Lung (tissue), 12 donors: ENCODE results near the gene KCP. TPM values are rescaled to one million over a fixed set of nuclear protein-coding genes. Genes with fewer than 3 reads are reported as not detected.

Experiments
- ATAC-seq: fragments of 200-7000 bp; cut with Tn5 transposase; one replicate; pipeline ENCODE4 v1.9.1; 2020; ENCODE audit warnings: moderate number of reproducible peaks; ENCODE audit not compliant: insufficient read depth, low FRiP score
- DNase-seq, 3 donors: peaks; one replicate each; pipeline ENCODE4 v3.0.0-alpha.2; 2013 to 2017
- H3K27ac ChIP-seq, 2 donors: one replicate each; pipeline ENCODE4 v1.5.1; 2013; ENCODE audit warnings: mild to moderate bottlenecking in 2 of 2, moderate library complexity in 2 of 2, control low read depth in 1 of 2, inconsistent platforms in 1 of 2, low read depth in 1 of 2, low read length in 1 of 2
- H3K27me3 ChIP-seq, 3 donors: one replicate each; pipeline ENCODE4 v1.5.1; 2013; ENCODE audit warnings: low read length in 2 of 3; ENCODE audit not compliant: control insufficient read depth in 3 of 3, insufficient read depth in 3 of 3
- H3K36me3 ChIP-seq, 4 donors: one replicate each; pipeline ENCODE4 v1.5.1; 2013; ENCODE audit warnings: low read length in 4 of 4, mild to moderate bottlenecking in 1 of 4, moderate library complexity in 1 of 4; ENCODE audit not compliant: control insufficient read depth in 4 of 4, insufficient read depth in 4 of 4
- H3K4me1 ChIP-seq, 5 donors: one replicate each; pipeline ENCODE4 v1.5.1; 2013; ENCODE audit warnings: low read length in 5 of 5, mild to moderate bottlenecking in 2 of 5, moderate library complexity in 1 of 5; ENCODE audit not compliant: control insufficient read depth in 5 of 5, insufficient read depth in 5 of 5
- H3K4me3 ChIP-seq: one replicate; pipeline ENCODE4 v1.5.1; 2013; ENCODE audit warnings: mild to moderate bottlenecking, control low read depth, moderate library complexity
- H3K9ac ChIP-seq, 2 donors: one replicate each; pipeline ENCODE4 v1.5.1; 2013; ENCODE audit warnings: low read length in 2 of 2, control low read depth in 1 of 2; ENCODE audit not compliant: insufficient read depth in 1 of 2
- H3K9me3 ChIP-seq, 4 donors: one replicate each; pipeline ENCODE4 v1.5.1; 2013; ENCODE audit warnings: low read length in 3 of 4, mild to moderate bottlenecking in 1 of 4, moderate library complexity in 1 of 4; ENCODE audit not compliant: control insufficient read depth in 4 of 4, insufficient read depth in 3 of 4
- WGBS, 2 donors: extraction: QIAGEN DNeasy Blood & Tissue Kit; methylation state at CpG; one replicate each; pipeline ENCODE4 v1.1.7; 2013; 5-methylcytosine and 5-hydroxymethylcytosine counted together
- polyA plus RNA-seq, 2 donors: library from polyadenylated mRNA; stranded (reverse); fragments of 200-250 nt; gene quantifications; one replicate each; pipeline ENCODE4 v1.2.1, GENCODE V29; 2013
- total RNA-seq, 2 donors: library from RNA; depleted of rRNA in 1 of 2; stranded (reverse); fragments of >200 nt in 1 of 2; gene quantifications; one replicate each; pipeline ENCODE4 v1.2.1, GENCODE V29; 2014 to 2021
- TF ChIP-seq, protein P1 (sequence below): IDR thresholded peaks from 2 replicates; pipeline ENCODE4 v1.5.1; 2012; ENCODE audit warnings: mild to moderate bottlenecking; ENCODE audit errors: control extremely low read depth, extremely low read depth
- donor health status: control.
- donor health status: control.
- donor health status: Bipolar disorder and iron deficiency.
- donor health status: healthy.
- donor health status: DM: yes; HTN: yes; CAD: no.

KCP gene
- total and polyA plus RNA-seq, 4 donors, result 0.22 to 3.9 (median 0.56) TPM

GRCh38 chr7:128843938-128844621, 66.4 kb downstream of the KCP start:
- H3K36me3 ChIP-seq, result peaks cover 0 to 15% (median 7%) of the 10 kb centered on the region in 4 donors
- H3K9me3 ChIP-seq, result no peaks in the 10 kb centered on the region
- ATAC-seq (no peak), DNase-seq (no peak)
- no peak overlapping the region for H3K4me3 ChIP-seq
- WGBS, 2 donors, result 95% methylated on average over 15 to 17 of the region's 17 CpGs
- TF ChIP-seq, protein P1, sequence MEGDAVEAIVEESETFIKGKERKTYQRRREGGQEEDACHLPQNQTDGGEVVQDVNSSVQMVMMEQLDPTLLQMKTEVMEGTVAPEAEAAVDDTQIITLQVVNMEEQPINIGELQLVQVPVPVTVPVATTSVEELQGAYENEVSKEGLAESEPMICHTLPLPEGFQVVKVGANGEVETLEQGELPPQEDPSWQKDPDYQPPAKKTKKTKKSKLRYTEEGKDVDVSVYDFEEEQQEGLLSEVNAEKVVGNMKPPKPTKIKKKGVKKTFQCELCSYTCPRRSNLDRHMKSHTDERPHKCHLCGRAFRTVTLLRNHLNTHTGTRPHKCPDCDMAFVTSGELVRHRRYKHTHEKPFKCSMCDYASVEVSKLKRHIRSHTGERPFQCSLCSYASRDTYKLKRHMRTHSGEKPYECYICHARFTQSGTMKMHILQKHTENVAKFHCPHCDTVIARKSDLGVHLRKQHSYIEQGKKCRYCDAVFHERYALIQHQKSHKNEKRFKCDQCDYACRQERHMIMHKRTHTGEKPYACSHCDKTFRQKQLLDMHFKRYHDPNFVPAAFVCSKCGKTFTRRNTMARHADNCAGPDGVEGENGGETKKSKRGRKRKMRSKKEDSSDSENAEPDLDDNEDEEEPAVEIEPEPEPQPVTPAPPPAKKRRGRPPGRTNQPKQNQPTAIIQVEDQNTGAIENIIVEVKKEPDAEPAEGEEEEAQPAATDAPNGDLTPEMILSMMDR, result no peak
- no peaks in the 10 kb centered on the region for H3K27me3 ChIP-seq
- no peaks in the 10 kb centered on the region for H3K4me1 ChIP-seq
- no peak overlapping the region for H3K9ac ChIP-seq
- no peak overlapping the region for H3K27ac ChIP-seq

DNA sequence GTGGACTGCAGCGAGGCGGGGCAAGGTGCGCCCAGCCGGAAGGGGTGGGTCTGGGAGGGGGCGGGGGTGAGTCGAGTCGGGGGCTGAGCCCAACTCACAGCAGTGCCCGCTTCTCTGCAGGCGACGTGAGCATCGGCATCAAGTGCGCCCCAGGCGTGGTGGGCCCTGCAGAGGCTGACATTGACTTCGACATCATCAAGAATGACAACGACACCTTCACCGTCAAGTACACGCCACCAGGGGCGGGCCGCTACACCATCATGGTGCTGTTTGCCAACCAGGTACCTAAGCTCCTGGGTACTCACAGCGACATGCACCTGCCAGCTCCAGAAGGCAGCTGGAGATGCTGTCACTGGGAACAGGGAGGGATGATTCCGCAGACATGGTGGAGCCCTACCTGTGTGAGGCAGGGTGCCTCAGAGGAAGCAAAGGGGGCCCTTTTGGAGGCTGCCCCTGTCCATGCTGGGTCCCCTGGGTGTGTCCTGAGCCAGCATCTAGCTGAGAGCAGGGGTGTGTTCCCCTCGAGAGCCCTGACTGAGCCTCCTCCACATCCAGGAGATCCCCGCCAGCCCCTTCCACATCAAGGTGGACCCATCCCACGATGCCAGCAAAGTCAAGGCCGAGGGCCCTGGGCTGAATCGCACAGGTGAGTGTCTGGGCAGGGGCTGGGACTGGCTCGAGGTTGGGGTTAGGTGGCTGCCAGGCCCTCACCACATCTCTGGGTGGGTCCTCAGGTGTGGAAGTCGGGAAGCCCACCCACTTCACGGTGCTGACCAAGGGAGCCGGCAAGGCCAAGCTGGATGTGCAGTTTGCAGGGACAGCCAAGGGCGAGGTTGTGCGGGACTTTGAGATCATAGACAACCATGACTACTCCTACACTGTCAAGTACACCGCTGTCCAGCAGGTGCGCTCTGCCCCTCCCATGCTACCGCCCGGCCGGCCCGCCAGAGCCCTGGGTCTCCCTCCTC, 67.6 kb downstream of the KCP start:
- TF ChIP-seq, protein P1, result no peak
- no peak for DNase-seq
- H3K9ac ChIP-seq, result no peak overlapping the region
- ATAC-seq, result no peak
- H3K9me3 ChIP-seq, result no peaks in the 10 kb centered on the region
- no peak overlapping the region for H3K4me3 ChIP-seq
- 95% methylated on average over 38 of the region's 38 CpGs for WGBS, 2 donors
- no peaks in the 10 kb centered on the region for H3K27me3 ChIP-seq
- H3K4me1 ChIP-seq, result no peaks in the 10 kb centered on the region
- no peak overlapping the region for H3K27ac ChIP-seq
- peaks cover 0 to 18% (median 8%) of the 10 kb centered on the region in 4 donors for H3K36me3 ChIP-seq

DNA sequence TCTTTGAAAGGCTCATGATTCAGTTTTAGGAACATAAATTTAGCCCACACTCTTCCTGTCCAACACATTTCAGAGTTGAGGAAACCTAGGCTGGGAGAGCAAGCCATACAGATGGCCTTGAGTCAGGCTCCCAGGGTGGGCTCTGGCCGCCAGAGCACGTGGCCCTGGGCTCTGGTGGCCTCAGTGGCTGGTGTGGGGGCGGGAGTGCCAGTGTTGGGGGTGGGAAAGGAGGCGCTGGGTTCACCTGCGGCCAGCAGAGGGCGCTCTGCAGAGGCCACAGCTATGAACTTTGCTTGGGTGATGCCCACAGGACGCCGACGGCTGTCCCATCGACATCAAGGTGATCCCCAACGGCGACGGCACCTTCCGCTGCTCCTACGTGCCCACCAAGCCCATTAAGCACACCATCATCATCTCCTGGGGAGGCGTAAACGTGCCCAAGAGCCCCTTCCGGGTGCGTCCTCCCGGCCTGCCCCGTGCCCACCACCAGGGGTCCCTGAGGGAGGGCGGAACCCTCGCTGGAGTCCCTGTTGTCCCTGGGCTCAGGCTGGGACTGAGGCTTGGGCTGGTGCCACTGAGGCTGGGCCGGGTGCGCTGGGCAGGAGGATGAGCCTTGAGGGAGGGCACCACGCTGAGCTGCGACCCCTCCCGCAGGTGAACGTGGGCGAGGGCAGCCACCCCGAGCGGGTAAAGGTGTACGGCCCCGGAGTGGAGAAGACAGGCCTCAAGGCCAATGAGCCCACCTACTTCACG, 68.4 kb downstream of the KCP start:
- DNase-seq, result peak; percentile 12 to 34 (median 15)

More for the DNA sequence above, 68.4 kb downstream of the KCP start:
- TF ChIP-seq, protein P1, result no peak
- 50 to 61% methylated on average over 24 to 35 of the region's 35 CpGs for WGBS, 2 donors
- Histone ChIP-seq H3K4me3 (no peak overlapping the region), H3K27ac (no peak overlapping the region), H3K27me3 (no peaks in the 10 kb centered on the region), H3K4me1 (no peaks in the 10 kb centered on the region), H3K9ac (no peak overlapping the region), H3K36me3 (peaks cover 0 to 19% (median 12%) of the 10 kb centered on the region in 4 donors), H3K9me3 (no peaks in the 10 kb centered on the region)
- no peak for ATAC-seq
